Fibroblast of villous mesenchyme (primary cell): ENCODE measurements around the gene CCDC70. TPM values are rescaled to one million over a fixed set of nuclear protein-coding genes. Genes with fewer than 3 reads are reported as not detected.
A peak's percentile ranks its signal among the peaks of the same experiment; 100 is the strongest.

Source experiments
- DNase-seq: peaks from one replicate; pipeline ENCODE4 v3.0.0-alpha.2; 2010; ENCODE audit warnings: low read depth
- H3K4me3 ChIP-seq: 2 replicates; pipeline ENCODE4 v1.5.1; 2011; ENCODE audit warnings: low read depth, mild to moderate bottlenecking, low read length
- CTCF ChIP-seq: IDR thresholded peaks from 2 replicates; pipeline ENCODE4 v1.5.1; 2012; ENCODE audit warnings: low read depth, mild to moderate bottlenecking, low read length; ENCODE audit not compliant: insufficient read depth
- total RNA-seq: library from RNA; depleted of rRNA; stranded (reverse); fragments of >200 nt; gene quantifications from 2 replicates; pipeline ENCODE4 v1.2.3, GENCODE V29; 2012

CCDC70 gene
- total RNA-seq, 1 donor, result not detected

GRCh38 chr13:51885651-51886050 lies 23.9 kb downstream of the CCDC70 start:
- H3K4me3 ChIP-seq, result no peak overlapping the region
- TF ChIP-seq CTCF, result no peak
- DNase-seq, result no peak

GRCh38 chr13:51887468-51887867 lies 25.7 kb downstream of the CCDC70 start:
- DNase-seq, result no peak
- TF ChIP-seq CTCF, result no peak
- no peak overlapping the region for H3K4me3 ChIP-seq

- no peak overlapping the region for H3K4me3 ChIP-seq
- TF ChIP-seq CTCF, result no peak
- DNase-seq, result no peak
These were observed 30.9 kb downstream of the CCDC70 start for GRCh38 chr13:51892657-51893056.

GRCh38 chr13:51894239-51894638 lies 32.5 kb downstream of the CCDC70 start:
- DNase-seq, result peak; percentile 2
- no peak overlapping the region for H3K4me3 ChIP-seq
- no peak for TF ChIP-seq CTCF

GRCh38 chr13:51895906-51896888 lies 34.4 kb downstream of the CCDC70 start:
- TF ChIP-seq CTCF, result peak; percentile 73
- H3K4me3 ChIP-seq, result no peak overlapping the region
- DNase-seq, result peak; percentile 62

- no peak for TF ChIP-seq CTCF
- no peak overlapping the region for H3K4me3 ChIP-seq
- DNase-seq, result no peak
These were observed 38.7 kb downstream of the CCDC70 start for GRCh38 chr13:51900471-51900870.
